Posterior cingulate gyrus (tissue), 11 donors: ENCODE measurements around the gene VPS29.
"Not testable (repeated sequence)": the region's sequence is repeated elsewhere in the genome, so short reads cannot be mapped to it uniquely, and the experiment has no call there.

Experiments
- DNase-seq, 10 donors: peaks; one replicate each; pipeline versions ENCODE4 v3.0.0 to v3.0.0-alpha.2; 2020 to 2021; ENCODE audit warnings: mixed read lengths in 3 of 10
- intact Hi-C: fragments of 100-400 bp; cut with DNase I; formaldehyde crosslinking; loops from one replicate; pipeline ENCODE4 v1.15.1; 2023

Gene VPS29

DNA sequence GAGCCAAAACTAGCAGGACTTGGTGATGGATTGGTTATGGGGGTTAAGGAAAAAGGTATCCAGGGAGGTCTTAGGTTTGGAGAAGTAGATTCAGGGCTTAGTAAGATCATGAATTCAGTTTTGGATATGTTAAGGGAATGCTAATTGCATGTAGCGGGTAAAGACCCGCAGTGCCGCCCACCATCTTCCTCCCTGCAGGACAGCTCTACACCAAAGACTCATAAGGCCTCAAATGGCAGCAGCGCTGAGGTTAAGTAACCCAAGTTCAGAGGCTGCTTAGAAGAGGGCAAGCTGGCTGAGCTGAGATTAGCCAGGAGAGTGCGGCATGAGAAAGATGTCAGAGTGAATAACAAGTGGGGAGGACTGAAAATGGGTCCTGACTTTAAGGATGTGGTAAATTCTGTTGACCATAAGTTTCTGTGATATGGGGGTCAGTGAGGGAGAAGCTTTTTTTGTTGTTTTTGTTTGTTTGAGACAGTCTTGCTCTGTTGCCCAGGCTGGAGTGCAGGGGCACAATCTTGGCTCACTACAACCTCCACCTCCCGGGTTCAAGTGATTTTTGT is 26.4 kb upstream of the VPS29 start:
- intact Hi-C loops: no loop called here
- no peak for DNase-seq

DNA sequence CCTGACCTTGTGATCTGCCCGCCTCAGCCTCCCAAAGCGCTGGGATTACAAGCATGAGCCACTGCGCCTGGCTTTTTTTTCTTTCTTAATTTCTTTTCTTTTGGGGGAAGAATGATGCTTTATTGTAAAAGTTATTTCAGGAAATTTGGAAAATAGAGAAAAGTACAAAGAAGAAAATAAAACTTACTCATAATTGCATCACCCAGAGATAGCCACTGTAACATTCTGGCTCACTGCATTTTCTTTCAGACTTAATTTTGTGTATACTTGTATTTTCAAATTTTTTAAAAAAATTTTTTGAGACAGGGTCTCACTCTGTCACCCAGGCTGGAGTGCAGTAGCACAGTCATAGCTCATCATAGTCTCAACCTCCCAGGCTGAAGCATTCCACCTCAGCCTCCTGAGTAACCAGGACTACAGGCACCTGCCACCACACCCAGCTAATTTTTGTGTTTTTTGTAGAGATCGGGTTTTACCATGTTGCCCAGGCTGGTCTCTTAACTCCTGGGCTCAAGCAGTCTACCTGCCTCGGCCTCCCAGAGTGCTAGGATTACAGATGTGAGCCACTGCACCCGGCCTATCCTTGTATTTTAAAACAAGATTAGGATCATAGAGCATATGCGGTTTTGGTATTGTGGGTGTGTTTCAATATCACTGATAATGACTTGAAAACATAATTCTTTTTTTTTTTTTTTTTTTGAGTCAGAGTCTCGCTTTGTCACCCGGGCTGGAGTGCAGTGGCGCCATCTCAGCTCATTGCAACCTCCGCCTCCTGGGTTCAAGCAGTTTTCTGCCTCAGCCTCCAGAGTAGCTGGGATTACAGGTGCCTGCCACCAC is 19.2 kb upstream of the VPS29 start:
- intact Hi-C loops, DNase-seq: not testable (repeated sequence)

DNA sequence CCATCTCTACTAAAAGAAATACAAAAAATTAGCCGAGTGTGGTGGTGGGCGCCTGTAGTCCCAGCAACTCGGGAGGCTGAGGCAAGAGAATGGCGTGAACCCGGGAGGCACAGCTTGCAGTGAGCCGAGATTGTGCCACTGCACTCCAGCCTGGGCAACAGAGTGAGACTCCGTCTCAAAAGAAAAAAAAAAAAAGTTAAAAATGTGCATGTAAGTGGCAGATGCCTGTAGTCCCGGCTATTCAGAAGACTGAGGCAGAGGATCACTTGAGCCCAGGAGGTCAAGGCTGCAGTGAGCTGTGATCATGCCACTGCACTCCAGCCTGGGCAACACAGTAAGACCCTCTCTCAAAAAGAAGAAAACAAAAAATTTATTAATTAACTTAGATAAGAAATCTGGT is 16.1 kb upstream of the VPS29 start:
- DNase-seq, intact Hi-C loops: not testable (repeated sequence)

DNA sequence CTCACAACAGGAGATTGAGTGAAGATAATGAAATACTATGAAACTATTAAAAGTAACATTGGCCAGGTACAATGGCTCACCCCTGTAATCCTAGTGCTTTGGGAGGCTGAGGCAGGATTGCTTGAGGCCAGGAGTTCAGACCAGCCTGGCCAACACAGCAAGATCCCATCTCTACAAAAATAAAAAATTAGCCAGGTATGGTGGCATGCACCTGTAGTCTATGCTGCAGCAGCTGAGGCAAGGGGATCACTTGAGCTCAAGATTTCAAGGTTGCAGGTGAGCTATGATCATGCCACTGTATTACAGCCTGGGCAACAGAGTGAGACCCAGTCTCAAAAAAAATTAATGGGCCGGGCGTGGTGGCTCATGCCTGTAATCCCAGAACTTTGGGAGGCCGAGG is 15.1 kb upstream of the VPS29 start:
- no peak for DNase-seq
- intact Hi-C loops: no loop called here

DNA sequence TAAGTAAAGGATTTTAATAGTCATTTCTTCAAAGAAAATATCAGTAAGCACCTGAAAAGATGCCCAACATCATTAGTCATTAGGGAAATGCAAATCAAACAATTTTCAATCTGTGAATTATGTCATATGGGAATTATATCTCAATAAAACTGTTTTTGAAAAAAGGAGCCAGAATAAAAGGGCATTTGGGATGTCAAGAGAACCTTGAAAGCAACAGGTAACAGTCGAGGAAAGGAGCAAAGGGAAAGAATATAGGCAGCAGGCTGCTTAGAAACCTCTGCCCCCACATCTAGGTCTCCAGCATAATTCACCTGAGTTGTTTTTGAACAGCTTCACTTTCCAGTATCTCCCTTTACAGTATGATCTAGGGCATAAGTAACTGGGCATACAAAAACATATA is 12.5 kb upstream of the VPS29 start:
- DNase-seq: no peak
- intact Hi-C loops: no loop called here

DNA sequence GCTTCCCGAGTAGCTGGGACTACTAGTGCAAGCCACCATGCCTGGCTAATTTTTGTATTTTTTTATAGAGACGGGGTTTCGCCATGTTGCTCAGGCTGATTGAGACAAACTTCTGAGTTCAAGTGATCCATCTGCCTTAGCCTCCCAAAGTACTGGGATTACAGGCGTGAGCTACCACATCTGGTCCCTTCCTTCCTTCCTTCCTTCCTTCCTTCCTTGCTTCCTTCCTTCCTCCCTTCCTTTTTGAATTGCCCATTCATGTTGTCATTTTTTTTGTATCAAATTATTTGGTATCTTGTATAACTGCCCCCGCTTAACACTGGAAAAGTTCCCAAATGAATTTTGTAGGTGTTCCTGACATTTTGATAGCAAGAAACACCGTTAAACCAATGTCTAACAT is 11.9 kb upstream of the VPS29 start:
- intact Hi-C loops: no loop called here
- DNase-seq: no peak

DNA sequence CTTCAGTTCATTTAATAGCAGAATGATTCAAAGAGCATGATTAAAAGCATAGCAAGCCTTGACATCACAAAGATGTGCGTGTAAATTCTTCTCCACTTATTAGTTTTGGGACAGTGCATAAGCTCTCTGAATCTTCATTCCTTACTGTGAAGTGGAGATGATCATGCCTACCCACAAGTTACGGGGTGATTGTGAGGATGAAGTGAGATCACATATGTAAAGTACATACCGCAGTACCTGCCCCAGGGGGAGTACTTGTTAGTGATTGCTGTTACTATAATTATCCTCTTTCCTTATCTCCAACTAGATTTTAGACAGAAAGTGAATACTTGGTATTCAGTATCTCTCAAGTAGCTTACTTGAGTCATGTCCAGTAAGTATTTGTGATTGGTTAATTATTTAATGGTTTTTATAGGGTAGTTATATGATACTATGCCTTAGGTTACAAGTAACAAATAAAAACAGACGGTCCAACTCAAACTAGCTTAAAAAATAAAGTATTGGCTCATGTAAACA is 6.2 kb upstream of the VPS29 start:
- intact Hi-C loops: no loop called here
- DNase-seq: no peak

DNA sequence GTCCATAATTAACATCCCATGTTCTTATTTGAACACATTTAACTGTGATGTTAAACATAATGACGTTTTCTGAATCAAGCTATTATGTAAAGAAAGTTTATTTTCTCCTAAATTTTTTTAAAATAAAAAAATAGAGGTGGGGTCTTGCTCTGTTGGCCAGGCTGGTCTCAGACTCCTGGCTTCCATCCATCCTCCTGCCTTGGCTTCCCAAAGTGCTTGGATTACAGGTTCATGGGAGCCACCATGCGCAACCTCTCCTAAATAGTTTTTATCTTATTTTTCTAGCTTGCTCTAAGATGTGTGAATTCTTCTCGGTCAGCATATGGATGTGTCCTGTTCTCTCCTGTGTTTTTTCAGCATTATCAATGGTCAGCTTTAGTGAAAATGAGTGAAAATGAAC is 3.4 kb upstream of the VPS29 start:
- no peak for DNase-seq
- intact Hi-C loops: no loop called here

DNA sequence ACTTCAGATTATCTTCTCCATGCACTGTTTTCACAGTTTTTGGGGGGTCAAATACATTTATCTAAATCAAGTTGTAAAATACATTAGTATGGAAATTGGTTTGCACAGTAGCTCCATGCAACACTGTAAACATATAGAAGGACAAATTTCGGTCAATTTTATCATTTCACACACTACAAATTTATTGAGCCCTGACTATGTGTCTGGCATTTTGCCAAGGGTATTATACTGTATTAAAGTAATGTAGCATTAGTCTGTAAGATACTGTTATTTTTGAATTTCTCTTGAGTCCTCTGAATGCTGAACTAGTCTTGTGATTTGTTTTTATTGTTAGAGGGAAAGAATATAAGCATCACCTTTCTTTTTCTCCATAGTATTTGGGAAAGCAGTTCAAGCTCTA is 1.5 kb upstream of the VPS29 start:
- intact Hi-C loops: loop anchor here (5.0 kb wide), 3 partner anchors 51 to 99 kb away; partner anchors contain the start of genes ARPC3 and PPTC7
- DNase-seq: no peak

DNA sequence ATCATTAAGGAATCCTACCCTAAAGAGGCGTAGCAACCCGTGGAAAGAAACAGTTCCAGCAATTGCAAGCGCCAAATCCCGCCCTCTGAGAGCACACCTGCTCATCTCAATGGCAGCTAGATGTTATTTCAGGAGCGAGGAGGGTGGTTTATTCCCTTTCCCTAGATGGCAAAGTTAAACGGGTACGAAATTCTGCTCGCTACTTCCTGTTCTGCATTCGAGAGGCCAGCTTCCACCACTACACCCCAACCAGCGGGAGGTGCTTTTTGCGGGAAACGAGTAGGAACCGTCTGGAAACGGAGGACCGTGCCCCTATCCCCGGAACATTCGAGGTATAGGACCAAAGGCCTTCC is 536 bp downstream of the VPS29 start:
- intact Hi-C loops: loop anchor here (5.0 kb wide), 3 partner anchors 49 to 101 kb away; partner anchors contain the start of genes ARPC3 and PPTC7

DNA sequence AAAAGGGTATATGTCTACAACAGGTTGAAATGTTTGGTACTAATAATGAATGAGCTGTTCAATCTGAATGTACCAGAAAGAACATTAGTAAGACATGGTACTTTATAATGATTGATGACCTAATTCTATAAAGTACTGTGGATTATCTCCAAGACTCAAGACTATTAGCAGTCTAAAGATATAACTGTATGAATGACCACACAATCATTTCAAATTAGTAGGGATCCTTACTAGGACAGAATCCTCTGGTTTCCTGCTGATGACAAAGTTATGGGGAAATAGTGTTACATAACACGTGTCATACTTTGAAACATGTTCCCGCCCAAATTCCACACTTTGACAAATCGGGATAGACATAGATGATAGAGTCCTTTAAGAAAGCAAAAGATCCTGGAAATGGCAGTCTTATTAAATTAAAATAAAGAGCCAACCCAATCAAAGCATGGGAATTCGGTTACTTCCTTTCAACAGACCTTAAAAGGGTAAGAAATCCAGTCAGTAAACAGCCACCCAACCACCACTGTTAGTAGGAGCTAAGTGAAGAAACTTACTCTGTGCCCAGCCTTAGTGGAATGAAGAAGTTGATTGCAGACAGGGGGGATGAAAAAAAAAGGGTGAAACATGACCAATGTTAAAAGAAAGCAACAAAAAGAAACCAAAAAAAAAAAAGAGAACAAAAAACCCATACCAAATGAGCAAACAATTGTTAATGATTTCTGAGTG is 2.8 kb downstream of the VPS29 start:
- DNase-seq: no peak

More for the DNA sequence above, 536 bp downstream of the VPS29 start:
- peak in 2 of 10 donors; percentile 32 to 77 for DNase-seq

DNA sequence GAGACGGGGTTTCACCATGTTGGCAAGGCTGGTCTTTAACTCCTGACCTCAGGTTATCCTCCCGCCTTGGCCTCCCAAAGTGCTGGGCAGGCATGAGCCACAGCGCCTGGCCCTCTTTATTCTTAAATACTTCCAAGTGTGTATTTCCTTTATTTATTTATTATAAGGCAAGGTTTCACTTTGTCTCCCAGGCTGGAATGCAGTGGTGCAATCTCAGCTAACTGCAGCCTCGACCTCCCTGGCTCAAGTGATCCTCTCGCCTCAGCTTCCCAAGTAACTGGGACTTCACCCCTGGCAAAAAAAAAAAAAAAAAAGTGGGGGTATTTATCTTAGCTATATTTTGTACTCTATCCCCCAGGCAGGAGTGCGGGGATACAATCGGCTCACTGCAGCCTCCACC is 26.5 kb downstream of the VPS29 start:
- DNase-seq: no peak
- intact Hi-C loops: no loop called here

More for the DNA sequence above, 2.8 kb downstream of the VPS29 start:
- intact Hi-C loops: no loop called here

DNA sequence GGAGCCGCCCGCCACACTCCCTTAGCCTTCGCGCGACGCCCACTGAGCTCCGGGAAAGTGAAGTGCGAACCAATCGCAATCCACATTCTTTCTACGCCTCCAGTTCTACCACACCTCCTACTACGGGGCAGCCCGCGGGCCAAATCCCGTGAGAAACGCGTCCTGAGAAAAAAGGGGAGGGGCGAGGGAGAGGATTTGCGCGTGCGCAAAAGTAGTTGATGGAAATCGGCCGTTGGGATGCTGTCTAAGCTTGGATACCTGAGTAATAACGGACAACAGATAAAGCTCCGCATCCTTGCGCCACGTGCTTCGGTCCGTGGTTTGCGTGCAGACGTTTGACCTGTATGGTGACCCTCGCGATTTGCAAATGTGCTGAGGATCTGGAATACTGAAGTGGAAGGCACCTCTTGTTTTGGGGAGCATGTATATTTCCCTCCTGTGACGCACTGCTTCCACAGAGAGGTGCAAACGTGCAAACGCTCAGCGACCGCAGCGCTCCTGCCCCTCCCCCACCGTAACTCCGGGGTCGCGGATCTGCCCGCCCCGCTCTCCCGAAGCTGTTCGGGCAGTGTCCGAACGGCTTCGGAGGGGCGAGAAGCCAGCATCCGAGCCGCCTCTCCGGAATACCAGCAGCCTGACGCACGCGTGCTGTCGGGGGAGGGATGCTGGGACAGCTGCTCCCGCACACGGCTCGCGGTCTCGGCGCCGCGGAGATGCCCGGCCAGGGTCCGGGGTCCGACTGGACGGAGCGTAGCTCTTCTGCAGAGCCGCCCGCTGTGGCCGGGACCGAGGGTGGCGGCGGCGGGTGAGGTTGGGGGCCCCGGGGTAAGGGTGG is 33.5 kb downstream of the VPS29 start, which contains the start of the genes FAM216A and GPN3:
FAM216A (plus strand) TSS at position 632 of the 835 bp plus-strand sequence; CDS start at position 663, 31 bp downstream.
GPN3 (minus strand) TSS at position 44 of the 835 bp plus-strand sequence. CDS start 54 bp downstream, outside the sequence.
- intact Hi-C loops: loop anchor here (1.0 to 10.0 kb wide), 3 partner anchors 34 to 356 kb away; partner anchors contain the start of genes RAD9B and VPS29

DNA sequence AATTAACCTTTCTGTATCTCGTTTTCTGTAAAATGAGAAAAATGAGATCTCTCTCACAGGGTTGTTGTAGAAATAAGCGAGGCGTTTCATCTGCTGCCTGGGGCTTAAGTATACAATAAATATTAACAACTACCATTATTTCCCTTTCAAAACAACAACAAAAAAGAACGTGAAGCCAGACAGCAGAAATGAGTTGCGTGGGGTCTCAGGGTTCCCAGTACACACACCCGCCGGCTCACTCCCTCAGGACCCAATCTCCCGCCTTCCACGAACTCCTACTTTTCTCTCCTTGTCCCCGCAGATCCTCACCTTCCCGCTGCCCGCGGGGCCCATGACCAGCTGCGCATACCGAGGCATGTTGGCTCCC is 34.1 kb downstream of the VPS29 start:
- intact Hi-C loops: loop anchor here (1.0 to 10.0 kb wide), 3 partner anchors 34 to 357 kb away; partner anchors contain the start of genes RAD9B and VPS29
- DNase-seq: no peak

More for the DNA sequence above, 33.5 kb downstream of the VPS29 start, which contains the start of the genes FAM216A and GPN3:
- peak; percentile 92 to 99 (median 95) for DNase-seq

DNA sequence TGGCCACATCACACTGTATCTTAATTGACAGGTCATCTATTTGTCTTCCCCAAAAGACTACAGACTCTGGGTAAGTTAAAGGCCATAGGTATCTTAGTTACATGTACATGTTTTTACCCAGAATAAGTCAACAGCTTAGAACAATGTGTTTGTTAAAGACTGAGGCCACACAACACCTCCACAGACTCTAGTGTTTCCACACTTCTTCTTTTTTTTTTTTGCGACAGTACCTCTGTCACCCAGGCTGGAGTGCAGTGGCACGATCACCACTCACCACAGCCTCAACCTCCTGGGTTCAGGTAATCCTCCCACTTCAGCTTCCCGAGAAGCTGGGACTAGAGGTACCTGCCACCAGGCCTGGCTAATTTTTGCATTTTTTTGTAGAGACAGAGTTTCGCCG is 35.1 kb downstream of the VPS29 start:
- intact Hi-C loops: loop anchor here (5.0 to 10.0 kb wide), 2 partner anchors 136 to 358 kb away; no protein-coding TSS in a partner anchor
- DNase-seq: no peak

DNA sequence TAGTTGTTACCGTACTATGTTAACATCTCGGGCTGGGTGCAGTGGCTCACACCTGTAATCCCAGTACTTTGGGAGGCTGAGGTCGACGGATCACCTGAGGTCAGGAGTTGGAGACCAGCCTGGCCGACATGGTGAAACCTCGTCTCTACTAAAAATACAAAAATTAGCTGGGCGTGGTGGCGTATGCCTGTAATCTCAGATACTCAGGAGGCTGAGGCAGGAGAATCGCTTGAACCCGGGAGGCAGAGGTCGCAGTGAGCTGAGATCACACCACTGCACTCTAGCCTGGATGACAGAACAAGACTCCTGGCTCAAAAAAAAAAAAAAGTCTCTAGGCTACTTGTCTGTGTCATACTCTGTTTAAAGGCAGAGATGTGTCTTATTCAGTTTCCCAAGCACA is 36.1 kb downstream of the VPS29 start:
- DNase-seq: not testable (repeated sequence)
- intact Hi-C loops: loop anchor here (5.0 to 10.0 kb wide), 2 partner anchors 137 to 359 kb away; no protein-coding TSS in a partner anchor

DNA sequence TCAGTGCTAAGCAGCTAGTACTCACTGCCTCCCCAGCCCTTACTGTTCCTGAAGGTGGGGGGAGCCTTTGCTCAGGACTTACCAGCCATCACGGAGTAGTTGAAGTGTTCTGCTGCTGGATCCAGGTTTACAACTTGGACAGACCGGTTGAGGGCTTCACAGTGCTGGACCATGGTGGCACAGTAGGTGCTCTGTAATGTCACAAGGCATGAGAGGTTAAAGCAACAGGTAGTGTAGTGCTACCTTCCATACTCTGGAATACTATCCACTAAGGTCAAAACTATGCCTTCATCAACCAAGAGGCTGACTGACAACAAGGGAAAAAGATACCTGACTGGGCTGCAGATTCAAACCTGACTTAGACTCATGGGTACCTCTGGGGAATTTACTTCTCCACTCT is 36.9 kb downstream of the VPS29 start:
- intact Hi-C loops: loop anchor here (5.0 to 10.0 kb wide), 2 partner anchors 137 to 360 kb away; no protein-coding TSS in a partner anchor

DNA sequence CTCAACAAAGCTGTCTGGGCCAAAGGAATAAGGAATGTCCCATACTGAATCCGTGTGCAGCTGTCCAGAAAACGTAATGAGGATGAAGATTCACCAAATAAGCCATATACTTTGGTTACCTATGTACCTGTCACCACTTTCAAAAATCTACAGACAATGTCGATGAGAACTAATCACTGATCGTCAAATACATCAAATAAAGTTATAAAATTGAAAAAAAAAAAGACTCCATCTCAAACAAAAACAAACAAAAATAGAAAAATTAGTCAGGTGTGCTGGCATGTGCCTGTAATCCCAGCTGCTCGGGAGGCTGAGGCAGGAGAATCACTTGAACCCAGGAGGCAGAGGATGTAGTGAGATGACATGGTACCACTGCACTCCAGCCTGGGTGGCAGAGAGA is 40.7 kb downstream of the VPS29 start:
- intact Hi-C loops: loop anchor here (10.0 kb wide), 1 partner anchor 364 kb away; no protein-coding TSS in a partner anchor
- not testable (repeated sequence) for DNase-seq

More for the DNA sequence above, 36.9 kb downstream of the VPS29 start:
- DNase-seq: no peak

DNA sequence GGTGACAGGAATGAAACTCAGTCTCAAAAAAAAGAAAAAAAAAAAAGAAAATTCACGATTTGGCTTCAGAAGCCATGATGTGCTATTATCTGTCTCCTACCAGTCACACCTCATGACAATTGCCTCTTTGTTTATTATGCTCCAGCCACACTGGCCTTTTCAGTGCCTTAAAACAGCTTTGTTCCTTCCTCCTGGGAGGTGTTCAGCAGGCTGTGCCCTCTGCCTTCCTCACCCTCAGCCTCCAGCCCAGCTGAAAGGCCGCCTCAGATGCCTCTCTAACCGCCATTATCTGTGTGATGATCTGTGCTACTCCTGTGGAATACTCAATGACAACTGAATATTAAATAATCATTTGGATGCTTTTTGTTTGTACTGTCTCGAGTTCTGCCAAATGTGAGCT is 43.2 kb downstream of the VPS29 start:
- intact Hi-C loops: no loop called here
- no peak for DNase-seq
